Measurements from ENCODE around the gene KLHL6. TPM values are rescaled to one million over a fixed set of nuclear protein-coding genes. Genes with fewer than 3 reads are reported as not detected.

Gene KLHL6
- total RNA-seq, result 10 to 100 TPM; 83.5 to 88.8 TPM

- peak; percentile 80 to 83 for ATAC-seq (replicated peaks in 1 of 2)
- H3K27me3 Mint-ChIP-seq (ENCODE audit: low read depth), result no peaks in the 10 kb centered on the region
- H3K36me3 Mint-ChIP-seq (ENCODE audit: insufficient read depth in 2 of 2), result peaks cover 26 to 35% of the 10 kb centered on the region in 2 donors
- H3K4me1 Mint-ChIP-seq (ENCODE audit: low read depth), result peaks cover 66% of the 10 kb centered on the region
- H3K4me3 Mint-ChIP-seq, result peak within 1 kb of the TSS; percentile 98 to 100
- peak within 1 kb of the TSS; percentile 100 for H3K27ac Mint-ChIP-seq
- H3K9me3 Mint-ChIP-seq, result no peaks in the 10 kb centered on the region
- peak; percentile 81 to 85 for DNase-seq
Measured at GRCh38 chr3:183555541-183556081, at the start of gene KLHL6. Gene KLHL6, minus strand, starts transcription at chr3:183555706. Its CDS starts 53 bp downstream, at chr3:183555653.

GRCh38 chr3:183597959-183598358 lies 42.5 kb upstream of the KLHL6 start:
- H3K4me1 Mint-ChIP-seq (ENCODE audit: low read depth), result peaks cover 3% of the 10 kb centered on the region
- H3K9me3 Mint-ChIP-seq, result peaks cover 8 to 11% of the 10 kb centered on the region in 2 donors
- H3K27me3 Mint-ChIP-seq (ENCODE audit: low read depth), result no peaks in the 10 kb centered on the region
- no peak overlapping the region for H3K27ac Mint-ChIP-seq
- no peak overlapping the region for H3K4me3 Mint-ChIP-seq
- DNase-seq (no peak), ATAC-seq (replicated peaks in 1 of 2) (no peak)
- peaks cover 7 to 10% of the 10 kb centered on the region in 2 donors for H3K36me3 Mint-ChIP-seq (ENCODE audit: insufficient read depth in 2 of 2)

GRCh38 chr3:183594636-183595035 lies 39.1 kb upstream of the KLHL6 start:
- ATAC-seq (replicated peaks in 1 of 2) (no peak), DNase-seq (no peak)
- Mint-ChIP-seq H3K4me1 (ENCODE audit: low read depth) (peaks cover 27% of the 10 kb centered on the region), H3K36me3 (ENCODE audit: insufficient read depth in 2 of 2) (peaks cover 7 to 10% of the 10 kb centered on the region in 2 donors), H3K27me3 (ENCODE audit: low read depth) (no peaks in the 10 kb centered on the region), H3K27ac (no peak overlapping the region), H3K9me3 (peaks cover 8 to 11% of the 10 kb centered on the region in 2 donors), H3K4me3 (no peak overlapping the region)

- H3K9me3 Mint-ChIP-seq, result peaks cover under 1 to 4% of the 10 kb centered on the region in 2 donors
- peaks cover 40% of the 10 kb centered on the region for H3K4me1 Mint-ChIP-seq (ENCODE audit: low read depth)
- ATAC-seq (replicated peaks in 1 of 2) (no peak), DNase-seq (no peak)
- H3K36me3 Mint-ChIP-seq (ENCODE audit: insufficient read depth in 2 of 2), result peaks cover 0 to under 1% of the 10 kb centered on the region in 2 donors
- no peak overlapping the region for H3K4me3 Mint-ChIP-seq
- H3K27ac Mint-ChIP-seq, result no peak overlapping the region
- no peaks in the 10 kb centered on the region for H3K27me3 Mint-ChIP-seq (ENCODE audit: low read depth)
Measured at GRCh38 chr3:183592821-183593220, 37.3 kb upstream of the KLHL6 start.

- peak; percentile 39 to 50 for ATAC-seq (replicated peaks in 1 of 2)
- H3K36me3 Mint-ChIP-seq (ENCODE audit: insufficient read depth in 2 of 2), result no peaks in the 10 kb centered on the region
- H3K27ac Mint-ChIP-seq, result peak overlapping the region; percentile 39
- H3K4me3 Mint-ChIP-seq, result peak overlapping the region; percentile 17 to 75
- DNase-seq, result no peak
- peaks cover 48% of the 10 kb centered on the region for H3K4me1 Mint-ChIP-seq (ENCODE audit: low read depth)
- H3K9me3 Mint-ChIP-seq, result peaks cover 2 to 4% of the 10 kb centered on the region in 2 donors
- no peaks in the 10 kb centered on the region for H3K27me3 Mint-ChIP-seq (ENCODE audit: low read depth)
Measured at GRCh38 chr3:183591881-183592521, 36.5 kb upstream of the KLHL6 start.

- DNase-seq (no peak), ATAC-seq (replicated peaks in 1 of 2) (no peak)
- no peak overlapping the region for H3K27ac Mint-ChIP-seq
- H3K27me3 Mint-ChIP-seq (ENCODE audit: low read depth), result no peaks in the 10 kb centered on the region
- H3K36me3 Mint-ChIP-seq (ENCODE audit: insufficient read depth in 2 of 2), result no peaks in the 10 kb centered on the region
- peaks cover 58% of the 10 kb centered on the region for H3K4me1 Mint-ChIP-seq (ENCODE audit: low read depth)
- H3K4me3 Mint-ChIP-seq, result no peak overlapping the region
- H3K9me3 Mint-ChIP-seq, result peaks cover 0 to 2% of the 10 kb centered on the region in 2 donors
Measured at GRCh38 chr3:183590442-183590841, 34.9 kb upstream of the KLHL6 start.

- H3K36me3 Mint-ChIP-seq (ENCODE audit: insufficient read depth in 2 of 2), result no peaks in the 10 kb centered on the region
Measured at GRCh38 chr3:183587336-183587735, 31.8 kb upstream of the KLHL6 start.

GRCh38 chr3:183586477-183586876 lies 31.0 kb upstream of the KLHL6 start:
- peak in 1 of 2 donors; percentile 27 for ATAC-seq (replicated peaks in 1 of 2)
- H3K36me3 Mint-ChIP-seq (ENCODE audit: insufficient read depth in 2 of 2), result no peaks in the 10 kb centered on the region
- no peaks in the 10 kb centered on the region for H3K27me3 Mint-ChIP-seq (ENCODE audit: low read depth)
- no peak for DNase-seq
- peaks cover 41% of the 10 kb centered on the region for H3K4me1 Mint-ChIP-seq (ENCODE audit: low read depth)
- H3K27ac Mint-ChIP-seq, result peak overlapping the region; percentile 50
- H3K4me3 Mint-ChIP-seq, result no peak overlapping the region
- H3K9me3 Mint-ChIP-seq, result peaks cover 0 to 2% of the 10 kb centered on the region in 2 donors

More at GRCh38 chr3:183587336-183587735, 31.8 kb upstream of the KLHL6 start:
- Mint-ChIP-seq H3K4me1 (ENCODE audit: low read depth) (peaks cover 49% of the 10 kb centered on the region), H3K4me3 (no peak overlapping the region), H3K27me3 (ENCODE audit: low read depth) (no peaks in the 10 kb centered on the region), H3K9me3 (peaks cover 0 to 2% of the 10 kb centered on the region in 2 donors), H3K27ac (peak overlapping the region; percentile 7)
- ATAC-seq (replicated peaks in 1 of 2), result no peak
- DNase-seq, result no peak

GRCh38 chr3:183584914-183585280 lies 29.4 kb upstream of the KLHL6 start:
- no peak overlapping the region for H3K27ac Mint-ChIP-seq
- H3K9me3 Mint-ChIP-seq, result peaks cover 0 to 2% of the 10 kb centered on the region in 2 donors
- DNase-seq (no peak), ATAC-seq (replicated peaks in 1 of 2) (no peak)
- H3K4me3 Mint-ChIP-seq, result no peak overlapping the region
- no peaks in the 10 kb centered on the region for H3K36me3 Mint-ChIP-seq (ENCODE audit: insufficient read depth in 2 of 2)
- H3K27me3 Mint-ChIP-seq (ENCODE audit: low read depth), result no peaks in the 10 kb centered on the region
- peaks cover 32% of the 10 kb centered on the region for H3K4me1 Mint-ChIP-seq (ENCODE audit: low read depth)

- H3K9me3 Mint-ChIP-seq, result peaks cover 0 to 2% of the 10 kb centered on the region in 2 donors
- no peak for ATAC-seq (replicated peaks in 1 of 2)
Measured at GRCh38 chr3:183584246-183584913, 28.9 kb upstream of the KLHL6 start.

GRCh38 chr3:183583331-183584245 lies 28.1 kb upstream of the KLHL6 start:
- peaks cover 0 to 2% of the 10 kb centered on the region in 2 donors for H3K9me3 Mint-ChIP-seq

More at GRCh38 chr3:183584246-183584913, 28.9 kb upstream of the KLHL6 start:
- Mint-ChIP-seq H3K36me3 (ENCODE audit: insufficient read depth in 2 of 2) (no peaks in the 10 kb centered on the region), H3K27me3 (ENCODE audit: low read depth) (no peaks in the 10 kb centered on the region), H3K4me1 (ENCODE audit: low read depth) (peaks cover 29% of the 10 kb centered on the region), H3K4me3 (no peak overlapping the region), H3K27ac (peak overlapping the region; percentile 40)
- DNase-seq, result no peak

GRCh38 chr3:183582161-183582560 lies 26.7 kb upstream of the KLHL6 start:
- no peaks in the 10 kb centered on the region for H3K36me3 Mint-ChIP-seq (ENCODE audit: insufficient read depth in 2 of 2)
- no peak overlapping the region for H3K27ac Mint-ChIP-seq
- H3K27me3 Mint-ChIP-seq (ENCODE audit: low read depth), result no peaks in the 10 kb centered on the region
- DNase-seq (no peak), ATAC-seq (replicated peaks in 1 of 2) (no peak)
- no peak overlapping the region for H3K4me3 Mint-ChIP-seq
- H3K4me1 Mint-ChIP-seq (ENCODE audit: low read depth), result peaks cover 28% of the 10 kb centered on the region
- no peaks in the 10 kb centered on the region for H3K9me3 Mint-ChIP-seq

More at GRCh38 chr3:183583331-183584245, 28.1 kb upstream of the KLHL6 start:
- no peak for ATAC-seq (replicated peaks in 1 of 2)
- DNase-seq, result no peak
- H3K36me3 Mint-ChIP-seq (ENCODE audit: insufficient read depth in 2 of 2), result no peaks in the 10 kb centered on the region
- no peaks in the 10 kb centered on the region for H3K27me3 Mint-ChIP-seq (ENCODE audit: low read depth)
- peaks cover 31% of the 10 kb centered on the region for H3K4me1 Mint-ChIP-seq (ENCODE audit: low read depth)
- no peak overlapping the region for H3K4me3 Mint-ChIP-seq
- H3K27ac Mint-ChIP-seq, result no peak overlapping the region

All from activated T-cell treated with anti-CD3 and anti-CD28 coated beads, Interleukin-2, amount 50 U/mL, for 72 hours (primary cell).